GM12864 (cell line): Measurements from ENCODE around the gene DYRK1A.

Source experiments
- DNase-seq: peaks from one replicate; pipeline ENCODE4 v3.0.0-alpha.2; 2011; ENCODE audit warnings: low read depth
- H3K4me3 ChIP-seq: 2 replicates; pipeline ENCODE4 v1.5.1; 2011; ENCODE audit warnings: mild to moderate bottlenecking, low read depth, low read length, control low read depth
- TF ChIP-seq, protein P1 (sequence below): IDR thresholded peaks from 2 replicates; pipeline ENCODE4 v1.5.1; 2011; ENCODE audit warnings: low read depth, mild to moderate bottlenecking, moderate library complexity, low read length, control low read depth, inconsistent platforms; ENCODE audit errors: missing control alignments

The DYRK1A gene

DNA sequence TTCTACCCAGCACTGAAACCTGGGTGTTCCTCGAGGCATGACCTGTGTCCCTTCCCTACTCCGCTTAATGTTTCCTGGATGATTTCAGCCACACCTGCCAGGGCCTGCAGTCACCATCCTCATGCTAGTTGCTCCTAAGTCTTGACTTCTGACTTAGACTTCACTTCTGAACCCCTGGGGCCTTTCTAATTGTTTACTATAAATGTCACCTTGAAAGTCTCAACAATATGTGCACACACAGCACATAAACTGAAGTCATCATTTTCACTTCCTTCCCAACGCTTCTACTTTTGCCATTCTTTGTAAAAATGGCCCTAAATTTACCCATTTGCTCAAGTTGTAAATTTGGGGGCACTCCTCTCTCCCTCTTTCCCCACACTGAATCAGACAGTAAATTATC, 141.1 kb downstream of the DYRK1A start:
- H3K4me3 ChIP-seq: no peak overlapping the region
- TF ChIP-seq, protein P1, sequence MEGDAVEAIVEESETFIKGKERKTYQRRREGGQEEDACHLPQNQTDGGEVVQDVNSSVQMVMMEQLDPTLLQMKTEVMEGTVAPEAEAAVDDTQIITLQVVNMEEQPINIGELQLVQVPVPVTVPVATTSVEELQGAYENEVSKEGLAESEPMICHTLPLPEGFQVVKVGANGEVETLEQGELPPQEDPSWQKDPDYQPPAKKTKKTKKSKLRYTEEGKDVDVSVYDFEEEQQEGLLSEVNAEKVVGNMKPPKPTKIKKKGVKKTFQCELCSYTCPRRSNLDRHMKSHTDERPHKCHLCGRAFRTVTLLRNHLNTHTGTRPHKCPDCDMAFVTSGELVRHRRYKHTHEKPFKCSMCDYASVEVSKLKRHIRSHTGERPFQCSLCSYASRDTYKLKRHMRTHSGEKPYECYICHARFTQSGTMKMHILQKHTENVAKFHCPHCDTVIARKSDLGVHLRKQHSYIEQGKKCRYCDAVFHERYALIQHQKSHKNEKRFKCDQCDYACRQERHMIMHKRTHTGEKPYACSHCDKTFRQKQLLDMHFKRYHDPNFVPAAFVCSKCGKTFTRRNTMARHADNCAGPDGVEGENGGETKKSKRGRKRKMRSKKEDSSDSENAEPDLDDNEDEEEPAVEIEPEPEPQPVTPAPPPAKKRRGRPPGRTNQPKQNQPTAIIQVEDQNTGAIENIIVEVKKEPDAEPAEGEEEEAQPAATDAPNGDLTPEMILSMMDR: no peak
- DNase-seq: no peak

DNA sequence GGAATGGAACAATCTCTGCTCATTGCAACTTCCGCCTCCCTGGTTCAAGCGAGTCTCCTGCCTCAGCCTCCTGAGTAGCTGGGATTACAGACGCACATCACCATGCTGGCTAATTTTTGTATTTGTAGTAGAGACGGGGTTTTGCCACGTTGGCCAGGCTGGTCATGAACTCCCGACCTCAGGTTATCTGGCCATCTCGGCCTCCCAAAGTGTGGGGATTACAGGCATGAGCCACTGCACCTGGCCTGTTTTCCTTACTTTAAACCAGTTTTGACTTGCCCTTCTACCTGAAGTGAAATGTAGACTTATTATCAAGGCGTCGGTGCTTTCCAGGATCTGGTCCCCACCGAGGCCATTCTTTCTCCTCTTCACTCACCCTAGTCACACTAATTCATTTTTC, 141.8 kb downstream of the DYRK1A start:
- TF ChIP-seq, protein P1: no peak
- no peak for DNase-seq
- H3K4me3 ChIP-seq: no peak overlapping the region

DNA sequence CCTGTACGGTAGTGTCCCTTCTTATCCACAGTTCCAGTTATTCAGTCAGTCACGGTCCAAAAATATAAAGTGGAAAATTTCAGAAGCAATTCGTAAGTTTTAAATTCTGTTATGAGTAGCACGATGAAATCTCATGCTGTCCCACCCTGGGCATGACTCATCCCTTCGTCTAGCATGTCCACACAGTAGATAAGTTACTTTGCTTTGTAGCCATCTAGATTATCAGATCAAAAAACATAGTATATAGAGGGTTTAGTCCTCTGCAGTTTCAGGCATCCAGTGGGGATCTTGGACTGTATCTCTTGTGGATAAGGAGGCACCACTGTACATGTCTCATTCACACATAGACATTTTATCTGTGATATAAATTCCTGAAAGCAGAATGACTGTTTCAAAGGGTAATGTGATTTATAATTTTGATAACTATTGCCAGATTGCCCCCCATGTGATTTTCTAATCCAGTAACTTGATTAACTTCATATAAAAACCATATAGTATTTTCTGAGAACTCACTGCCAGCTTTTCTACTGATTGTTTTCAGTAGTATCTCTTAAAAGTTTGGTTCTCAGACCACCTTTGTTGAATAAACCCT, 143.3 kb downstream of the DYRK1A start:
- TF ChIP-seq, protein P1: no peak
- no peak overlapping the region for H3K4me3 ChIP-seq
- DNase-seq: no peak

DNA sequence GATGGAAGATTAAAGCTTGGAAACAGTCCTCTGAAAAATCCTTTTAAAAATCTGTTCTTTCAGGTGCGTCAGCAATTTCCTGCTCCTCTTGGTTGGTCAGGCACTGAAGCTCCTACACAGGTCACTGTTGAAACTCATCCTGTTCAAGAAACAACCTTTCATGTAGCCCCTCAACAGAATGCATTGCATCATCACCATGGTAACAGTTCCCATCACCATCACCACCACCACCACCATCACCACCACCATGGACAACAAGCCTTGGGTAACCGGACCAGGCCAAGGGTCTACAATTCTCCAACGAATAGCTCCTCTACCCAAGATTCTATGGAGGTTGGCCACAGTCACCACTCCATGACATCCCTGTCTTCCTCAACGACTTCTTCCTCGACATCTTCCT, 145.3 kb downstream of the DYRK1A start:
- no peak for DNase-seq
- TF ChIP-seq, protein P1: no peak
- no peak overlapping the region for H3K4me3 ChIP-seq

DNA sequence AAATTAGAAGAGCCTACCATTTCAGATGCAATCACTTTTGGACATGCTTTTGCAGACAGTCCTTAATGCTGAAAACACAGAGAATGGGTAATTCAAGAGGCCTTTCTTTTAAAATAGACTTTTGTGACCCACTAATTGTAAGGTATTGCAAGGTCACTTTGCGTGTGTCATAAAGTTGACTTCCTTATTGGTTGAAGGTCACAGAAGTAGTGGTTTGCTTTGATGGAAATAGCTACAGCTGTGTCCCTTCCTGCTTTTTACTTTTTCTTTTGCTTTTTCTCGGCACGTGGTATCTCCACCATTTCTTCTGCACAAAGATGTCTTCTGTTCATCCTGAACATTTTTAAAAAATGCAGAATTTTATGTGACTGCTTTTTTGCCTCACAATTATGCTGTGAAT, 146.8 kb downstream of the DYRK1A start:
- TF ChIP-seq, protein P1: no peak
- no peak overlapping the region for H3K4me3 ChIP-seq
- DNase-seq: no peak

DNA sequence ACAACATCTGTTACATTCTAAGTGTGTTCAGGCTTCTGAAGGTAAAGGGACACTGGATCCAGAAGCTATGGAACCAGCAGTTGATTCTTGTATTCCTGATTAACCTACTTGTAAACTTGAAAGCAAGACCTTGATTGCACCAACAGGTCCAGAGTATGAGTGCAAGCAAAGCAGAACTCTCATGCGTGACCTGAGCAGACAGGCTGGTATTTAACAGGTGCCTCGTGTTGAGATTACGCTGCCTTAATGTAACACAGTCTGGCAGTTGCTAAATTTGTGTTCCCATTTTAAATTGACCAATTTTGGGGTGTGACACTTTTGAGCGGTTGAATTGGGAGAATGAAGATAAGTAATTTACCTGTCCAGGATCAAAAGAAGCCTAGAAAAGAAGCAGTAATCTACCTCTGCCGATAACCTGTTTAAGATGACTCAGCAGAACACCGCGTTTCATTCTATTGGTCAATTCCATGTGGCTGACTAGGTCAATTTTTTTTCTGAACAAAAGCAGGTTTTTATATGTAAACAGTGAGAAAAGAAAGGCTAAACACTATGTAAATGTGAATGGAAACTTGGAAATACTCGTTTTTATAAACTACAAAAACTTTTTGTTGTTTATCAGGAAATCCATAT, 147.6 kb downstream of the DYRK1A start:
- TF ChIP-seq, protein P1: no peak
- H3K4me3 ChIP-seq: no peak overlapping the region
- DNase-seq: no peak

DNA sequence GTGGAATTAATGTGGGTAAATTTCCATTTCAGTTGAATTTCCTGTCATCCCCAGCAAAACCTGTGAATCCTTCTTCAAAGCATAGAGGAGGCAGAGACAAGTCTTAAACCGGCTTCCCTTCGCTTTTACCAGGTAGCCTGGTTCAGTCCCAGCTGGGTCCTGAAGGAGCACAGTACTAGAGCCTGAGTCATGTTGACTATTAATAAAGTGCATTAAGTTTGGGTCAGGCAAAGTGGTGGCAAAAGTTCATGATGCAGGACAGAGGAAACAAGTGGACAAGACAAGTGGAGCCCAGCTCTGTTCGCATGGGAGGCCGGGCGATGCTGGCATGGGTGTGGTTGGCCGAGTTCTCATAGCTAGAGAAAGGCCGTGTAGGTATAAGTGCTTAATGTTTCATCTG, 150.4 kb downstream of the DYRK1A start:
- no peak overlapping the region for H3K4me3 ChIP-seq
- no peak for DNase-seq
- TF ChIP-seq, protein P1: no peak
